K562 (cell line): ENCODE measurements around the gene SLC6A20. TPM values are rescaled to one million over a fixed set of nuclear protein-coding genes. Genes with fewer than 3 reads are reported as not detected.

ENCODE experiments used
- ATAC-seq: fragments of 200-7000 bp; cut with Tn5 transposase; 3 replicates; pipeline ENCODE4 v1.9.1; 2020; ENCODE audit warnings: moderate library complexity
- BruUV-seq: library from RNA; stranded (reverse); fragments of 400-500 nt; replicated peaks from 2 replicates; lab custom pipeline; 2021; lab: Mats Ljungman, UMichigan
- CTCF ChIA-PET: fragments of 300-600 bp; formaldehyde crosslinking; extraction: SDS; loops from one replicate; lab custom pipeline; 2021; ENCODE audit warnings: low intra/inter-chr PET ratio; lab: Yijun Ruan, JAX
- POLR2A ChIA-PET: fragments of 300-600, 350-650 bp; sonication (Branson Sonifier 250); formaldehyde crosslinking; extraction: SDS; loops from one replicate; lab custom pipeline; 2021; ENCODE audit warnings: antibody characterized with exemption, inconsistent platforms; lab: Yijun Ruan, JAX
- DNase-seq, 4 experiments: peaks; one replicate each; pipeline versions ENCODE4 v3.0.0 to v3.0.0-alpha.2; 2011 to 2018; ENCODE audit warnings: low spot score in 3 of 4, mixed read lengths in 3 of 4; ENCODE audit errors: extremely low read depth in 1 of 4
- FAIRE-seq: peaks from 2 replicates; lab custom pipeline; 2011; peaks lifted over from hg19 to GRCh38; lab: Jason Lieb, UNC
- H2AFZ ChIP-seq: 2 replicates; pipeline ENCODE4 v1.6.0; 2011; ENCODE audit warnings: low read depth, low read length, control low read depth, inconsistent platforms
- H3K27ac ChIP-seq: fragments of 200-600 bp; 3 replicates; pipeline ENCODE4 v1.8.0; 2011; ENCODE audit warnings: low read depth, mild to moderate bottlenecking, control low read depth, inconsistent platforms, low read length, moderate library complexity, mixed read lengths; ENCODE audit errors: extremely low read depth
- H3K27me3 ChIP-seq, 2 experiments: fragments of 300-600 bp in 1 of 2; 2 replicates in 1 of 2; 3 replicates in 1 of 2; pipeline versions ENCODE4 v1.6.0 to v1.8.0; 2011; ENCODE audit warnings: inconsistent platforms in 2 of 2, low read length in 2 of 2, mild to moderate bottlenecking in 1 of 2, mixed read lengths in 1 of 2, moderate library complexity in 1 of 2; ENCODE audit not compliant: control insufficient read depth in 2 of 2, insufficient read depth in 2 of 2
- H3K36me3 ChIP-seq: fragments of 300-600 bp; 3 replicates; pipeline ENCODE4 v1.8.0; 2011; ENCODE audit warnings: mild to moderate bottlenecking, low read length, inconsistent platforms; ENCODE audit not compliant: control insufficient read depth, insufficient read depth
- H3K4me1 ChIP-seq, 2 experiments: fragments of 200-600 bp in 1 of 2; replicated peaks in 1 of 2; 2 replicates in 1 of 2; 3 replicates in 1 of 2; pipeline versions ENCODE4 v1.5.1 to v1.8.0; 2011; ENCODE audit warnings: inconsistent platforms in 2 of 2, low read length in 2 of 2, mild to moderate bottlenecking in 1 of 2, mixed read lengths in 1 of 2, moderate library complexity in 1 of 2; ENCODE audit not compliant: control insufficient read depth in 2 of 2, insufficient read depth in 2 of 2
- H3K4me2 ChIP-seq: 2 replicates; pipeline ENCODE4 v1.6.1; 2011; ENCODE audit warnings: low read length, control low read depth, inconsistent platforms, mixed read lengths; ENCODE audit not compliant: insufficient read depth
- H3K4me3 ChIP-seq: fragments of 200-600 bp; sonication (generic), shearing (Covaris generic); 2 replicates; pipeline ENCODE4 v1.5.1; 2016; ENCODE audit warnings: control low read depth, inconsistent platforms
- H3K79me2 ChIP-seq: fragments of 200-600 bp; 3 replicates; pipeline ENCODE4 v1.8.0; 2011; ENCODE audit warnings: low read length, inconsistent platforms; ENCODE audit not compliant: control insufficient read depth, insufficient read depth
- H3K9ac ChIP-seq, 2 experiments: 2 replicates each; pipeline versions ENCODE4 v1.6.0 to v1.6.1; 2011; ENCODE audit warnings: low read depth in 2 of 2, low read length in 2 of 2, control low read depth in 1 of 2, inconsistent platforms in 1 of 2, mild to moderate bottlenecking in 1 of 2, mixed read lengths in 1 of 2; ENCODE audit not compliant: insufficient read depth in 1 of 2
- H3K9me1 ChIP-seq: one replicate; pipeline ENCODE4 v1.6.0; 2011; ENCODE audit warnings: inconsistent platforms, mild to moderate bottlenecking, low read length, moderate library complexity; ENCODE audit not compliant: control insufficient read depth, insufficient read depth
- H3K9me3 ChIP-seq: replicated peaks from 2 replicates; pipeline ENCODE4 v1.5.1; 2011; ENCODE audit warnings: low read depth, low read length, inconsistent platforms; ENCODE audit not compliant: control insufficient read depth, insufficient read depth
- H4K20me1 ChIP-seq: replicated peaks from 2 replicates; pipeline ENCODE4 v1.6.1; 2011; ENCODE audit warnings: low read length, inconsistent platforms, mixed read lengths; ENCODE audit not compliant: control insufficient read depth, insufficient read depth
- CBX3 ChIP-seq, 2 experiments: IDR thresholded peaks; 1 replicate in 1 of 2; 2 replicates in 1 of 2; pipeline ENCODE4 v1.6.1; 2012; ENCODE audit warnings: inconsistent platforms in 2 of 2, low read length in 2 of 2, borderline replicate concordance in 1 of 2, control low read depth in 1 of 2
- NFIC ChIP-seq: fragments of 450-650 bp; IDR thresholded peaks from 2 replicates; pipeline ENCODE4 v1.6.1; 2017; ENCODE audit warnings: mild to moderate bottlenecking, inconsistent platforms
- PYGO2 ChIP-seq: fragments of 450-650 bp; IDR thresholded peaks from 2 replicates; pipeline ENCODE4 v1.6.1; 2016; ENCODE audit warnings: mild to moderate bottlenecking, missing genetic modification characterization, moderate library complexity, missing compliant biosample characterization
- SRSF3 ChIP-seq: fragments of 200-400 bp; formaldehyde crosslinking; IDR thresholded peaks from 2 replicates; pipeline ENCODE4 v1.6.1; 2016; ENCODE audit warnings: mild to moderate bottlenecking, low read length, moderate library complexity; ENCODE audit not compliant: insufficient read depth
- WGBS: fragments of 100-300 bp; shearing (Covaris generic); methylation state at CpG from one replicate; pipeline ENCODE4 v1.1.6; 2016; ENCODE audit warnings: low coverage, mixed read lengths; ENCODE audit not compliant: insufficient coverage; ENCODE audit errors: missing lambda C conversion rate; 5-methylcytosine and 5-hydroxymethylcytosine counted together
- in situ Hi-C: fragments of 300-500 bp; cut with MboI; formaldehyde crosslinking; loops from 4 replicates; pipeline ENCODE4 v1.15.0; 2018; ENCODE audit warnings: inconsistent platforms, mixed read lengths
- intact Hi-C: fragments of 100-400 bp; cut with micrococcal nuclease; formaldehyde crosslinking; loops from 2 replicates; pipeline ENCODE4 v1.14.2; 2022
- polyA plus RNA-seq, 8 experiments: library from polyadenylated mRNA; depleted of rRNA in 4 of 8; stranded (reverse) in 5 of 8; unstranded in 3 of 8; fragments of >200 nt; fragmentation: Nextera tagmentation in 2 of 8; fragmentation: Illumina TruSeq in 1 of 8; extraction: Ambion mirVana in 2 of 8; extraction: Trizol in 1 of 8; gene quantifications; 2 replicates each; pipeline versions ENCODE4 v1.2.1 to v1.2.3, GENCODE V29; 2011 to 2014; ENCODE audit warnings: inconsistent platforms in 1 of 8, missing spikeins in 1 of 8
- total RNA-seq, 7 experiments: library from RNA; depleted of rRNA in 6 of 7; stranded (reverse); fragments of >200 nt in 6 of 7; fragmentation: Illumina TruSeq in 2 of 7; extraction: Trizol in 2 of 7; gene quantifications; 2 replicates each; pipeline versions ENCODE4 v1.2.1 to v1.2.3, GENCODE V29; 2011 to 2021; ENCODE audit warnings: low replicate concordance in 1 of 7
- TF ChIP-seq, protein P1 (sequence below): fragments of 450-650 bp; conservative IDR thresholded peaks from 2 replicates; pipeline ENCODE4 v1.6.1; 2016; ENCODE audit warnings: missing genetic modification characterization, low read depth, mild to moderate bottlenecking, control low read depth, missing compliant biosample characterization
- TF ChIP-seq, protein P2 (sequence below), 2 experiments: fragments of 200-800 bp in 1 of 2; sonication (Bioruptor generic) in 1 of 2; sonication (generic) in 1 of 2; formaldehyde crosslinking in 1 of 2; IDR thresholded peaks in 1 of 2; conservative IDR thresholded peaks in 1 of 2; 2 replicates each; pipeline versions ENCODE4 v1.5.0 to v1.6.1; 2016 to 2020; ENCODE audit warnings: missing compliant biosample characterization in 1 of 2, missing genetic modification characterization in 1 of 2, missing genetic modification reagents in 1 of 2

Gene SLC6A20
- total and polyA plus RNA-seq, 9 of the 15 experiments (the other 6 are each of a cell fraction or from before 2014, with no cell fraction given) = not detected

DNA sequence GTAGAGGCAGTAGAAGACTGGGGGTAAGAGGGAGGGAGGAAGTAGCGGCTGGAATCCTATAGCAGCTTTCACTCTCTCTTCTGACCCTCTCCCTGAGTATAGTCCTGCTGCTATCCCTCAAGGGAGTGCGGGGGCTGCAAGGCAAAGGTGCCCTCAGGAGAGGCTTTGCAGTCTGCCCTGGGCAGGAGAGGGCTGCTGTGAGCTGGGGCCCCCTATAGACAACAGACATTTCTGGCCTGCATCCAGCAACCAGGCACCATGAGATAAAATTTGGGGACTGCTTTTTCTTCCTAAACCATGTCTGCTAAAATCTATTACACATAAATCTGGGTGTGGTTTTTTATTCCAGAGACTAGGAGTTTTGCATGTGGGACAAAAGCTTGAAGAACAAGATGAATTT is 59.1 kb downstream of the SLC6A20 start:
- ChIA-PET CTCF (no interaction called here), POLR2A (interaction anchor here (0.8 kb wide), 1 partner anchor 10 kb away, joined by 3 read pairs; no protein-coding TSS in a partner anchor)
- no peaks in the 10 kb centered on the region for H4K20me1 ChIP-seq
- peaks cover 94% of the 10 kb centered on the region for H3K36me3 ChIP-seq
- no peak overlapping the region for H2AFZ ChIP-seq
- H3K4me1 ChIP-seq = no peaks in the 10 kb centered on the region
- no TSS peak for BruUV-seq
- in situ Hi-C loops = no loop called here
- H3K9me3 ChIP-seq = no peaks in the 10 kb centered on the region
- H3K27ac ChIP-seq = no peak overlapping the region
- no peak overlapping the region for H3K9ac ChIP-seq
- 100% methylated on average over 2 of the region's 2 CpGs for WGBS
- no peaks in the 10 kb centered on the region for H3K79me2 ChIP-seq
- no peaks in the 10 kb centered on the region for H3K9me1 ChIP-seq
- FAIRE-seq = no peak
- ATAC-seq = no peak
- no peak for TF ChIP-seq PYGO2 (tag)
- TF ChIP-seq NFIC = peak; percentile 52; the same call in 1 of the 2 replicates
- H3K27me3 ChIP-seq = no peaks in the 10 kb centered on the region
- H3K4me2 ChIP-seq = no peak overlapping the region
- no peak overlapping the region for H3K4me3 ChIP-seq
- intact Hi-C loops = no loop called here
- DNase-seq = no peak

DNA sequence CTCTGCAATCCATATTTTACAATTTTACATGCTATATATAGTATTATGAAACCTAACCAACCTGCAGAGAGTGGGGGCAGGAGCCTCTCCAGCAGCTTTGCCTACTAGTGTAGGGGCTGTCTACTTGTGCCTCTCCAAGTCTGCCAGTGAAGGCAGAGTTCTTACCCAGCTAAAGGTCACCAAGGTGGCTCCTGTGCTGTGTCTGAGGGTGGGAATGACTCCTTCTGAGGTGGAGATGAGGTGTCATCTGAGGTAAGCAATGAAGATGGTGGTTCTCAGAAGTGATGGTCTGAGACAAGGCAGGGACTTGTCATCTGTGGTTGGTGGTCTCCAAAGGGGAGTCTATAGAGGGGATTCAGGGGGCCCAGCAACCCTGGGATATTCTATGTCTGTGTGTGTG is 59.6 kb downstream of the SLC6A20 start:
- ATAC-seq (no peak), DNase-seq (no peak)
- CTCF ChIA-PET = no interaction called here
- BruUV-seq = no TSS peak
- Histone ChIP-seq H3K9me1 (no peaks in the 10 kb centered on the region), H3K4me3 (no peak overlapping the region), H3K4me2 (no peak overlapping the region), H3K36me3 (peaks cover 94% of the 10 kb centered on the region), H3K9ac (no peak overlapping the region)
- intact Hi-C loops = no loop called here
- no peak for TF ChIP-seq SRSF3
- TF ChIP-seq, protein P1, sequence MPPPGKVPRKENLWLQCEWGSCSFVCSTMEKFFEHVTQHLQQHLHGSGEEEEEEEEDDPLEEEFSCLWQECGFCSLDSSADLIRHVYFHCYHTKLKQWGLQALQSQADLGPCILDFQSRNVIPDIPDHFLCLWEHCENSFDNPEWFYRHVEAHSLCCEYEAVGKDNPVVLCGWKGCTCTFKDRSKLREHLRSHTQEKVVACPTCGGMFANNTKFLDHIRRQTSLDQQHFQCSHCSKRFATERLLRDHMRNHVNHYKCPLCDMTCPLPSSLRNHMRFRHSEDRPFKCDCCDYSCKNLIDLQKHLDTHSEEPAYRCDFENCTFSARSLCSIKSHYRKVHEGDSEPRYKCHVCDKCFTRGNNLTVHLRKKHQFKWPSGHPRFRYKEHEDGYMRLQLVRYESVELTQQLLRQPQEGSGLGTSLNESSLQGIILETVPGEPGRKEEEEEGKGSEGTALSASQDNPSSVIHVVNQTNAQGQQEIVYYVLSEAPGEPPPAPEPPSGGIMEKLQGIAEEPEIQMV = no peak
- TF ChIP-seq, protein P2, sequence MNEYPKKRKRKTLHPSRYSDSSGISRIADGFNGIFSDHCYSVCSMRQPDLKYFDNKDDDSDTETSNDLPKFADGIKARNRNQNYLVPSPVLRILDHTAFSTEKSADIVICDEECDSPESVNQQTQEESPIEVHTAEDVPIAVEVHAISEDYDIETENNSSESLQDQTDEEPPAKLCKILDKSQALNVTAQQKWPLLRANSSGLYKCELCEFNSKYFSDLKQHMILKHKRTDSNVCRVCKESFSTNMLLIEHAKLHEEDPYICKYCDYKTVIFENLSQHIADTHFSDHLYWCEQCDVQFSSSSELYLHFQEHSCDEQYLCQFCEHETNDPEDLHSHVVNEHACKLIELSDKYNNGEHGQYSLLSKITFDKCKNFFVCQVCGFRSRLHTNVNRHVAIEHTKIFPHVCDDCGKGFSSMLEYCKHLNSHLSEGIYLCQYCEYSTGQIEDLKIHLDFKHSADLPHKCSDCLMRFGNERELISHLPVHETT (CRISPR knock-in tag; conservative IDR thresholded peaks at IDR 0.05 in 1 of 2, IDR thresholded peaks at IDR 0.05 in 1 of 2) = no peak
- TF ChIP-seq CBX3 (IDR thresholded peaks at IDR 0.05; ENCODE audit: borderline replicate concordance in 1 of 2, low read length in 2 of 2) = no peak
- TF ChIP-seq, all 486 proteins: peak for 0
- H3K27me3 ChIP-seq = no peaks in the 10 kb centered on the region
- in situ Hi-C loops = no loop called here
- no peaks in the 10 kb centered on the region for H3K79me2 ChIP-seq
- no peaks in the 10 kb centered on the region for H4K20me1 ChIP-seq
- H3K4me1 ChIP-seq = no peaks in the 10 kb centered on the region
- H2AFZ ChIP-seq = no peak overlapping the region
- no peak for FAIRE-seq
- no peak overlapping the region for H3K27ac ChIP-seq
- H3K9me3 ChIP-seq = no peaks in the 10 kb centered on the region
- POLR2A ChIA-PET = interaction anchor here (0.6 to 0.8 kb wide), 2 partner anchors 11 to 304 kb away, joined by 3 to 5 read pairs; no protein-coding TSS in a partner anchor
